RWPE2 (cell line): ENCODE data around the gene MRPL14.
A peak's percentile ranks its signal among the peaks of the same experiment; 100 is the strongest.

Source experiments
- ATAC-seq: fragments of 200-7000 bp; cut with Tn5 transposase; 3 replicates; pipeline ENCODE4 v1.9.1; 2021; ENCODE audit warnings: low read depth
- DNase-seq: peaks from one replicate; pipeline ENCODE4 v3.0.0-alpha.2; 2020; ENCODE audit warnings: low spot score
- H3K27ac ChIP-seq: fragments of 450-650 bp; 2 replicates; pipeline ENCODE4 v1.5.1; 2017; ENCODE audit warnings: mild to moderate bottlenecking; ENCODE audit not compliant: poor library complexity, severe bottlenecking
- H3K27me3 ChIP-seq: fragments of 250-450 bp; sonication (Bioruptor Pico); 2 replicates; pipeline ENCODE4 v1.5.1; 2021; ENCODE audit warnings: mild to moderate bottlenecking, moderate library complexity; ENCODE audit not compliant: insufficient read depth, poor library complexity, severe bottlenecking
- H3K36me3 ChIP-seq: fragments of 250-450 bp; sonication (Bioruptor Pico); 2 replicates; pipeline ENCODE4 v1.5.1; 2020; ENCODE audit warnings: low read depth, mild to moderate bottlenecking, moderate library complexity
- H3K4me1 ChIP-seq: fragments of 250-450 bp; sonication (Bioruptor Pico); 2 replicates; pipeline ENCODE4 v1.5.1; 2021; ENCODE audit warnings: mild to moderate bottlenecking, moderate library complexity; ENCODE audit not compliant: insufficient read depth, poor library complexity, severe bottlenecking
- H3K4me3 ChIP-seq: fragments of 250-450 bp; sonication (Bioruptor Pico); 2 replicates; pipeline ENCODE4 v1.5.1; 2021; ENCODE audit warnings: mild to moderate bottlenecking, moderate library complexity; ENCODE audit not compliant: severe bottlenecking
- H3K9me3 ChIP-seq: fragments of 250-450 bp; sonication (Bioruptor Pico); 2 replicates; pipeline ENCODE4 v1.5.1; 2021; ENCODE audit warnings: mild to moderate bottlenecking, moderate library complexity; ENCODE audit not compliant: severe bottlenecking
- TF ChIP-seq, protein P1 (sequence below): fragments of 450-650 bp; IDR thresholded peaks from one replicate; pipeline ENCODE4 v1.5.1; 2017; ENCODE audit warnings: mild to moderate bottlenecking, moderate library complexity; ENCODE audit not compliant: poor library complexity, severe bottlenecking

Gene MRPL14

DNA sequence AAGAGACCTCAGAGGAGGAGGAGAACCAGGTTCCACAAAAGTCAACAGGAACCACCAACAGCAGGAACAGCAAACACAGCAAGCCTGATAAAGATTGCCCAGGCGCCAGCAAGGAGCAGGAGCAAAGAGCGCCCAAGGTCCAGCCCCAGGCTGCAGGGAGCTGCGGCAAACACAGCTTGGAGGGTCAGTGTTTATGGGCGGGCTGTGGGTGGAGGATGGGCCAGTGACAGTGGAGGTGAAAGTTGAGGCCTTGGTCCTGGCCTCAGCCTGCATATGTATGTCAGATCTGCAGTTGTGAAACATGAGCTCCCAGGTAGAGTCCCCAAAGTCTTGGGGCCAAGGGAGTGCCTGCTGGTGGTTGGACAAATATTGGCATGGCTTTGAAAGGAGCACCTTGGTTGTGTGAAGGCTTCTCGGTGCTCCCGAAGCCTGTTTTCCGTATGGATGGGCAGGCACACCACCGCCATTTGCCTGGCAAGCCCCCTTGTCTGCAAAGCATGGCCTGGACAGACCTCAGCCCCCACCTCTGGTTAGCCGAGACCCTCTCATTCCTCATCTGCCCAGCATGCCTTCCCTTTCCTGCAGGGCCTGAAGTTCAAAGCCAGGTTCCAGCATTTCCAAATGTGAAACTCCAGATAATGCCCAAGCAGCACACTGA lies 29.4 kb upstream of the MRPL14 start:
- ATAC-seq, result no peak
- H3K9me3 ChIP-seq, result no peaks in the 10 kb centered on the region
- TF ChIP-seq, protein P1, sequence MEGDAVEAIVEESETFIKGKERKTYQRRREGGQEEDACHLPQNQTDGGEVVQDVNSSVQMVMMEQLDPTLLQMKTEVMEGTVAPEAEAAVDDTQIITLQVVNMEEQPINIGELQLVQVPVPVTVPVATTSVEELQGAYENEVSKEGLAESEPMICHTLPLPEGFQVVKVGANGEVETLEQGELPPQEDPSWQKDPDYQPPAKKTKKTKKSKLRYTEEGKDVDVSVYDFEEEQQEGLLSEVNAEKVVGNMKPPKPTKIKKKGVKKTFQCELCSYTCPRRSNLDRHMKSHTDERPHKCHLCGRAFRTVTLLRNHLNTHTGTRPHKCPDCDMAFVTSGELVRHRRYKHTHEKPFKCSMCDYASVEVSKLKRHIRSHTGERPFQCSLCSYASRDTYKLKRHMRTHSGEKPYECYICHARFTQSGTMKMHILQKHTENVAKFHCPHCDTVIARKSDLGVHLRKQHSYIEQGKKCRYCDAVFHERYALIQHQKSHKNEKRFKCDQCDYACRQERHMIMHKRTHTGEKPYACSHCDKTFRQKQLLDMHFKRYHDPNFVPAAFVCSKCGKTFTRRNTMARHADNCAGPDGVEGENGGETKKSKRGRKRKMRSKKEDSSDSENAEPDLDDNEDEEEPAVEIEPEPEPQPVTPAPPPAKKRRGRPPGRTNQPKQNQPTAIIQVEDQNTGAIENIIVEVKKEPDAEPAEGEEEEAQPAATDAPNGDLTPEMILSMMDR, result no peak
- H3K27ac ChIP-seq, result no peak overlapping the region
- H3K27me3 ChIP-seq, result no peaks in the 10 kb centered on the region
- peaks cover 3% of the 10 kb centered on the region for H3K4me1 ChIP-seq
- no peak for DNase-seq
- no peak overlapping the region for H3K4me3 ChIP-seq
- peaks cover 5% of the 10 kb centered on the region; the same call in 1 of the 2 replicates for H3K36me3 ChIP-seq

GRCh38 chr6:44154067-44154466 lies 26.8 kb upstream of the MRPL14 start:
- TF ChIP-seq, protein P1, result no peak
- Histone ChIP-seq H3K27ac (no peak overlapping the region), H3K4me1 (no peaks in the 10 kb centered on the region), H3K27me3 (no peaks in the 10 kb centered on the region), H3K36me3 (peaks cover 5% of the 10 kb centered on the region; the same call in 1 of the 2 replicates), H3K9me3 (no peaks in the 10 kb centered on the region), H3K4me3 (no peak overlapping the region)
- no peak for DNase-seq
- ATAC-seq, result no peak

DNA sequence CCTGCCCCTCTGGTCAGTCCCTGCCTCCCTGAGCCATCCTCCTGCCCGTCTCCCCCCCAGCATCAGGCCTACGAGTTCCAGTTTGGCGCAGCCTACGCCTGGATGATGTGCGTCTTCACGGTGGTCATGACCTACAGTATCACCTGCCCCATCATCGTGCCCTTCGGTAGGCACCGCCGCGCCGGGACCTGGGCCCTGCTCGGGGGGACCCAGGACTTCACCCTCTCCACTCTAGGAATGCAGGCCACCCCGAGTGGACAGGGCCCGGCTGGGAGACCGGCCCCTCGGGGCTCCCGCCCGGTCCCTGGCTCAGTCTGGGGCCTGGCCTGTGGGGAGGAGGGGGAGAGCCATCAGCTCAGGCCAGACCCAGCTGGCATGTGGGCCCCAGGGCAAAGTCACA lies 25.3 kb upstream of the MRPL14 start:
- no peak for ATAC-seq
- Histone ChIP-seq H3K4me3 (no peak overlapping the region), H3K27me3 (no peaks in the 10 kb centered on the region), H3K36me3 (peaks cover 6% of the 10 kb centered on the region; the same call in 1 of the 2 replicates), H3K9me3 (no peaks in the 10 kb centered on the region), H3K27ac (no peak overlapping the region), H3K4me1 (no peaks in the 10 kb centered on the region)
- no peak for DNase-seq
- TF ChIP-seq, protein P1, result no peak

DNA sequence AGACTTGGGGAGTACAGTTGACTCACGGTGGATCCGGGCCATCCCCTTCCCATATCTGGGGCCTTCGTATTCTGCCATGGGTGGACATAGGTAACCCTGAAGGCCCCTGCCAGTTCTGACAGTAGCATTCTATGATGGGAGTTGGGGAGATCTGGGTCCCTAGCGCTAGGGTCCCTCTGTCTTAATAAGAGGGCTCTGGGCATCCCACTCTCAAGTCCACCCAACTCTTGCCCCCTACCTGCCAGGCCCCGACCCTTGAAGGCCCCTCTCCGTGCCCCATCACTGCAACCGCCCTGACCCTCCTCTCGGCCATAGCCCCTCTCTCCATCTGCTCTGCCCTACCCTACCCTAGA lies 24.8 kb upstream of the MRPL14 start:
- ATAC-seq (no peak), DNase-seq (no peak)
- no peaks in the 10 kb centered on the region for H3K4me1 ChIP-seq
- H3K27ac ChIP-seq, result no peak overlapping the region
- no peak overlapping the region for H3K4me3 ChIP-seq
- no peaks in the 10 kb centered on the region for H3K27me3 ChIP-seq
- no peaks in the 10 kb centered on the region for H3K9me3 ChIP-seq
- peaks cover 8% of the 10 kb centered on the region; the same call in 1 of the 2 replicates for H3K36me3 ChIP-seq
- TF ChIP-seq, protein P1, result peak; percentile 75

DNA sequence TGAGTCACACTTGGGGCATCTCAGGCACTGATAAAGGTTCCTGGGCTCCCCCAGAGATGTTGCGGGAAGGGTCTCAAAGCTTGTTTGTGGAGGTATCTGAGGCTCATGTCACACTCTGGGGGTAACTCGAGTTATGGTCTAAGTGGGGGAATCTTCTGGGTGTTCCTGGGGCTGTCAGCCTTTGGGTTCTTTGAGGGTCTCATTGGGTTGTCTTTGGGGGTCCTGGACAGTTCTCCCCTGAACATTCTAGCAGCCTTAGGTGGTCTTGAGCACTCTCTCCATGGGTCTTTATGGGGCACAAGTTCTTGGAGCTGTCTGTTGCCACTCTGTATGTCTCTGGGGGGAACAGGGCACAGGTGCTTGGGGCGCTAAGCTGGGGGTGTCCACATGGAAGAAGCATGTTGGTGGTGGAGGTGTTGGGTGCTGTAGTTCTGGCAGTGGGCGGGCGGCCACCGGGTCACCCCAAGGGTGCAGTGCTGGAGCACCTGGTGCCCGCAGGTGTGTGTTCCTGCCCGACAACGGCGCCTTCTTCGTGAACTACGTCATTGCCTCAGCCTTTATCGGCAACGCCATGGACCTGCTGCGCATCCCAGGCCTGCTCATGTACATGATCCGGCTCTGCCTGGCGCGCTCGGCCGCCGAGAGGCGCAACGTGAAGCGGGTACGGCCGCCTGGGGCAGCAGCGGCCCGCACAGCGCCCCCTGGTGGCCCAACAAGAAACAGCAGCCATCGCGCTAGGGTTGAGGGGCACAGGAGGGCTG lies 24.3 kb upstream of the MRPL14 start:
- H3K27me3 ChIP-seq, result no peaks in the 10 kb centered on the region
- H3K9me3 ChIP-seq, result no peaks in the 10 kb centered on the region
- H3K27ac ChIP-seq, result no peak overlapping the region
- TF ChIP-seq, protein P1, result peak; percentile 96
- no peak for DNase-seq
- ATAC-seq, result peak; percentile 76
- no peak overlapping the region for H3K4me3 ChIP-seq
- peaks cover 12% of the 10 kb centered on the region for H3K36me3 ChIP-seq
- no peaks in the 10 kb centered on the region for H3K4me1 ChIP-seq
